ENCODE measurements around the gene OTP. TPM values are rescaled to one million over a fixed set of nuclear protein-coding genes. Genes with fewer than 3 reads are reported as not detected.
"Not testable (repeated sequence)": the region's sequence is repeated elsewhere in the genome, so short reads cannot be mapped to it uniquely, and the experiment has no call there.

Gene OTP
- polyA plus RNA-seq, 4 donors = not detected

- DNase-seq (ENCODE audit: low read depth in 4 of 4, low spot score in 3 of 4) = no peak
Observed at GRCh38 chr5:77616920-77617319, 21.6 kb downstream of the OTP start.

- DNase-seq (ENCODE audit: low read depth in 4 of 4, low spot score in 3 of 4) = not testable (repeated sequence)
Observed at GRCh38 chr5:77608927-77609326, 29.6 kb downstream of the OTP start.

GRCh38 chr5:77607324-77607723 is 31.2 kb downstream of the OTP start:
- no peak for DNase-seq (ENCODE audit: low read depth in 4 of 4, low spot score in 3 of 4)

- DNase-seq (ENCODE audit: low read depth in 4 of 4, low spot score in 3 of 4) = no peak
Observed at GRCh38 chr5:77606279-77606678, 32.2 kb downstream of the OTP start.

GRCh38 chr5:77599679-77600078 is 38.8 kb downstream of the OTP start:
- no peak for DNase-seq (ENCODE audit: low read depth in 4 of 4, low spot score in 3 of 4)

GRCh38 chr5:77590347-77590746 is 48.2 kb downstream of the OTP start:
- DNase-seq (ENCODE audit: low read depth in 4 of 4, low spot score in 3 of 4) = no peak

- DNase-seq (ENCODE audit: low read depth in 4 of 4, low spot score in 3 of 4) = no peak
Observed at GRCh38 chr5:77588175-77588574, 50.3 kb downstream of the OTP start.

GRCh38 chr5:77586101-77586500 is 52.4 kb downstream of the OTP start:
- DNase-seq (ENCODE audit: low read depth in 4 of 4, low spot score in 3 of 4) = no peak

- DNase-seq (ENCODE audit: low read depth in 4 of 4, low spot score in 3 of 4) = not testable (repeated sequence)
Observed at GRCh38 chr5:77582143-77582542, 56.4 kb downstream of the OTP start.

Other genes starting within 250 kb of the OTP start
- 10 to 100 TPM; 50.5 to 61.1 (median 60.1) TPM for gene WDR41, start 146.4 kb downstream of the OTP start, polyA plus RNA-seq (ENCODE audit: insufficient read length in 4 of 4)
- gene TBCA, start 137.6 kb upstream of the OTP start, polyA plus RNA-seq (ENCODE audit: insufficient read length in 4 of 4) = 100 to 1,000 TPM; 252 to 313 (median 302) TPM